ENCODE measurements around the gene ZNF576.
A peak's percentile ranks its signal among the peaks of the same experiment; 100 is the strongest.
"Not testable (repeated sequence)": the region's sequence is repeated elsewhere in the genome, so short reads cannot be mapped to it uniquely, and the experiment has no call there.

ZNF576 gene

DNA sequence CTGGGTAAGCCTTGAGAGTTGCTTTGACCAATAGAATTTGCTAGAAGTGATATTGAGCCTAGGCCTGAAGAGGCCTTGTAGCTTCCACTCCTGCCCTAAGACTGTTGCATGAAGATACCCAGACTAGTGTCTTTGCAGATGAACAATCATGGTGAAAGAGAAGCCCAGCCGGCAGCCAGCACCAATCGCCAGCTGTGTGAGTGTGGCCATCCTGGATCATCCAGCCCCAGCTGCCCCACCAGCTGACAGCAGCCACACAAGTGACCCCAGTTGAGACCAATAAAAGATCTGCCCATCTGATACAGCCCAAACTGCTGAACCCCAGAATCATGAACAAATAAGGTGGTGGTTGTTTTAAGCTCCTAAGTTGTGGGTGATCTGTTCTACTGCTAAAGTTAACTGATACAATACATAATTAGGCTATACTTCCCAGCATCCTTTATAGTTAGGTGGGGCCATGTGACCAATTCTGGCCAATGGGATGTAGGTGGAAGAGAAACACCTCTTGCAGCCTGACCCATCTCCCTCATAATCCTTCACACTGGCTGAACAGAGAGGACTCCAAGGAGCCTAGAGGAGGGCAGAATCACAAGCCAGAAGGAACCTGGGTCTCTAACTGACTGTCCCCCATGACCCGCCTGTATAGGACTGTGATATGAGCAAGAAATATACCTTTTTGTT is 32.4 kb downstream of the ZNF576 start:
- DNase-seq = no peak

DNA sequence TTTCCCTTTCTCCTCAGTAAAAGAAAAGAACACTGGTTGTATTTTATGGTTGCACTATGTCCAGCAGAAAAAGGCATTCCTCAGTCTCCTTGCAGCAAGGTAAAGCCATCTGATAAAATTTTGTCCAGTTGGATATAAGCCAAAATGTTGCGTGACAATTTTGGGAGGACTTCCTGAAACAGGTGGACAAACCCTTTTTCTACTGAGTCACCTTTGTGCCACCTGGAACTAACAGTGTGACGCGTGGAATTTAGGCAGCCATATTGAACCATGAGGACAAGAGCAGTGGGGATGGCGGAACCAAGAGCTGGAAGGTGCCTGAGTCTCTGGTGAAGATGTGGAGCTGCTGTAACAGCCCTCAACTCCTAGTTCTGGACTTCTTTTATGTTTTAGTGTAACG is 35.1 kb downstream of the ZNF576 start:
- no peak for DNase-seq

DNA sequence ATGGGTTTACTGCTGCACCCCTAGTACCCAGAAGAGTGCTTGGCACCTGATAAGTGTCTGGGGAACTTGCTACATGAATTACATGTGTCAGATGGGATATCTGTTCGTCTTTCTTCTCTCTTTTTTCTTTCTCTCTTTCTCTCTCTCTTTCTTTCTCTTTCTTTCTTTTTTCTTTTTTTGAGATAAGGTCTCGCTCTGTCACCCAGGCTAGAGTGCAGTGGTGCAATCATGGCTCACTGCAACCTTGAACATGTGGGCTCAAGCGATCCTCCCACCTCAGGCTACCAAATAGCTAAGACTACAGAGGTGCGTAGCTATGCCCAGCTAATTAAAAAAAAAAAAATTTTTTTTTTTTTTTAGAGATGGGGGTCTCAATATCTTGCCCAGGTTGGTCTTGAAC is 37.1 kb downstream of the ZNF576 start:
- no peak for DNase-seq

DNA sequence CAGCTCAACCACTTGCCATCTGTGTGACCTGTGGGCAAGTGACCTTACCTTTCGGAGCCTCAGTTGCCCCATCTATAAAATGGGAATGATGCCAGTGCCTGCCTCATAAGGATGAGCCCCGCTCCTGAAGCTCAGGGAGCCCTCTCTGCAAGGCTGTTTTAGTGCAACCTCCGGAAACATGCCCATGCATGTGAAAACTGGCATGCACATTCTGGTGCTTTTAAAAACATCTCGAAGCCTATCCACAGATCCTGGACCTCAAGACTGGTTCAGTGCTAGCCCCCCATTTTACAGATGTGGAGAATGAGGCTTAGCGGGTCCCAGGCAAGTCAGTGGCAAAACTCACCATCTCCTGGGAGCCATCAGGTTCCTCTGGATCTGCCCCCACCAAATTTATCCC is 37.7 kb downstream of the ZNF576 start:
- no peak for DNase-seq

DNA sequence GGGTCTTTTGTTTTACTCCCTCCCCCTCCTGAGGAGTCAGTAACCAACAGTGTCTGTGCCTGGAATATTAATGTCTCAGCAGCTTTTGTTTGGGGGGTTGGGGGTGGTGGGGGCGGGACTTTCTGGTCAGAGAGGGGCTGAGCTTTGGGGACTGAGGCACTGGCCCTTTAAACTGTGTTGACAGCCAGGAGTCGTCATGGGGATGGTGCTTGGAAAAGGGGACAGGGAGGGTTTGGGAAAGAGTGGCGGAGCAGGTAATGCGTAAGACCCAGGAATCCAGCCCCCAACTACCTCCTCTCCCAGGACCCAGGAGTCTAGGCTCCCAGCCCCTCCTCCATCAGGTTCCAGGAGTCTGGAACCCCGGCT is 38.1 kb downstream of the ZNF576 start:
- no peak for DNase-seq

DNA sequence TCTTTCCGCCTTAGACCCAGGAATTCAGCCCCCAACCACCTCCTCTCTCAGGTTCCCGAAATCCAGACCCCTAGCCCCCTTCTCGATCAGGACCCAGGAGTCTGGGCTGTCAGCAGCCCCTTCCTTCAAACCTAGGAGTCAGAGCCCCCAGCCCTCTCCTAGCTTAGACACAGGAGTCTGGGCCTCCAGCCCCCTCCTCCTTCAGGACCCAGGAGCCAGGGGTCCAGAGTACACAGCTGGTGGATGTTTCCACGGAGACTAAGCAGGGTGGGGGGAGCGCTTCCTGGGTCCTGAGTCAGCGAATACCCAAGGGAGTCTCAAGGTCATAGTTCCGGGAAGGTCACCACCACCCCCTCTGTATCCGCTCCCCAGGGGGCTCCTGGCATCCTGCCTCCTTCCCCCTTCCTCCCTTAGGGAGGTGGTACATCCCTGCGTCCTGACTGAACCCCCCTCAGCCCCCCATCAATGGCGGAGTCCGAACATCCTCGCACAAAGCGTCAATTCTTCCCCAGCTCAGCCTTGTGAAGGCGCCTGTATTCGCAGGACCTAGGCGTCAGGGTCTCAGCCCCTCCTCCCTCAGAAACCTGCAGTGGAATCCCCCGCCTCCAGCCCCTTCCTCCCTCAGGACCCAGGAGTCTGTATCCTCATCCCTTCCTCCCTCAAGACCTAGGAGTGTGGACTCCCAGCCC is 38.6 kb downstream of the ZNF576 start:
- DNase-seq = no peak

DNA sequence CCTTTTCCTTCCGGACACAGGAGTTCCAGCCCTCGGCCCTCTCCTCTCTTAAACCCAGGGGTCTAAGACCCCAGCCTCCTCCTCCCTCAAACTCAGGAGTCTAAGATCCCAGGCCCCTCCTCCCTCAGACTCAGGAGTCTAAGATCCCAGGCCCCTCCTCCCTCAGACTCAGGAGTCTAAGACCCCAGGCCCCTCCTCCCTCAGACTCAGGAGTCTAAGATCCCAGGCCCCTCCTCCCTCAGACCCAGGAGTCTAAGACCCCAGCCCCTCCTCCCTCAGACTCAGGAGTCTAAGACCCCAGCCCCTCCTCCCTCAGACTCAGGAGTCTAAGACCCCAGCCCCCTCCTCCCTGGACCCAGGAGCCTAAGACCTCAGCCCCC is 39.2 kb downstream of the ZNF576 start:
- not testable (repeated sequence) for DNase-seq

DNA sequence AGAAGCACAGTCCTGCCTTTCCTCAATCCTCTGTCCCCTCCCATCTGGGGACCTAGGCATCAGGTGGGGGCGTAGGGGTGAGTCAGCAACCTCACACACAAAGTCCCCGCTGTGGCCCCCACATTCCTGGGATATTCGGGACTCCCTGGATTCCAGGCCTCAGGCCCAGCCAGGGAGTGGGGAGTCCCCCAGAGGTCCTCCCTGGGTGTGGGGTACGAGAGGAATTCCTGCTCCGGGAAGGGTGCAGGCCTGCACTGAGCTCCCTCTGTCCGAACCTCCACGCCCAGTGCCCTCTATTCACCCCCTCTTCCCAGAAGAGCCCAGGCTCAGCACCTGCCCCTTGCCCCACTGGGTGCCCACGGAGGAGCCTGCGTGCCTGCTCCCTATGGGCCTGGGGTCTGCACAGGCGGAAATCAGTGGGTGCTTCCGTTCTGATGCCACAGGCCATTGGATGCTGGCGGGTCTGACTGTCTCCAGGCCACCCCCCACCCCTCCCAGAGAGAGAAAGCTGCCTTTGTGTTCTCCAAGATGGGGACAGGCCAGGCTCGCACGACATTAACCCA is 39.8 kb downstream of the ZNF576 start:
- no peak for DNase-seq

DNA sequence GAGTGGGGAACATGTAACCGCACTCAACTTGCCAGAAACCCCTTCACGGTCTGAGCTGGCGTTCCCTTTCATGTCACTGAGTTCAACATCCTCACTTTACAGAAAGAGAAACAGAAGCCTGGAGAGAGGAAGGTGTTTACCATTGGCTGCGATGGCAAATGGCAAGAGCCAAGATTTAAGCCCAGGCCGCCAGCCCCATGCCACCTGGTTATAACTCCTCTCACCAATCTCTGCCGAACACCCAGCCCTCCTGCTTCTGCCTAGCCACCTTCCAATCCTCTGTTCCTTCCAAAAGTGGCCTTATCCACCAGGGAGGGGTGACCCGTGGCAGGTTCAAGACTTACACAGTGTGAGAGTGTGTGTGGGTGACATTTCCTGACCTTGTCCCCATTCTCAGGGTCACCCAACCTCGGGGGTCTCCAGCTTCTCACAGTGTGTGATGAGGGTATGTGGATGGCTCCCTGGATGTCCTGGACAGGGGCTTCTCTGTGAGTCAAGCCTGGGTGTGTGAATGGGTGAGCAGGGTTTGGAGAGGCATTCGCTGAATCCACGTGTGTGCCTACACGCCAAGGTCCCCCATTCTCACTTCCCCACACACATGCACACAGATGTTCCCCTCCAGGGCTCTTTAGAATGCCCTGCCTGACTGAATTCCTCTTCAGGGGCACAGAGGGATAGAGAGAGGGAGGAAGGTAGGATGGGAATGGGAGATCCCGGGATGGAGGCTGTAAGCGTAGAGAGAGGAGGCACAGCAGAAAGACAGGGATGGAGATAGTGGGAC is 42.0 kb downstream of the ZNF576 start:
- DNase-seq = no peak

DNA sequence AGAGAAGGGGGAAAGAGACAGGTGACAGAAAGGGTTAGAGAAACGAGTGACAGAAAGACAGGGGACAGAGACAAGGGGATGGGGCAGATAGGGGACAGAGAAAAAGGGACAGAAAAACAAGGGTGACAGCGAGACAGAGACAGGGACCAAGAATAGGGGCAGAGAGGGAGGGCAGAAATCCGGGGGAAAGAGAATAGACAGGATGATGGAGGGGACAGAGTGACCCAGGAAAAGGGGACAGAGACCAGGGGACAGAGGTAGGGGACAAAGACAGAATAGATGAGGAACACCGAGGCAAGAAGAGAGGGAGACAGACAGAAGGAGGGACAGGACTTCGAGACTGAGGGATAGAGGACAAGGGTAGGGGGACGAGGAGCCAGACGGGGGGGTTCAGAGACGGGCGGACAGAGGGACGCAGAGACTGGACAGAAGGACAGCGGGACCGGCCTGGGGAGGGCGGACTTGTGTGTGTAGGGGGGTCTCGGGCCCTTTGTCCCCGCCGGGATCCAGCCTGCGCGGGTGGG is 42.7 kb downstream of the ZNF576 start:
- DNase-seq = no peak

DNA sequence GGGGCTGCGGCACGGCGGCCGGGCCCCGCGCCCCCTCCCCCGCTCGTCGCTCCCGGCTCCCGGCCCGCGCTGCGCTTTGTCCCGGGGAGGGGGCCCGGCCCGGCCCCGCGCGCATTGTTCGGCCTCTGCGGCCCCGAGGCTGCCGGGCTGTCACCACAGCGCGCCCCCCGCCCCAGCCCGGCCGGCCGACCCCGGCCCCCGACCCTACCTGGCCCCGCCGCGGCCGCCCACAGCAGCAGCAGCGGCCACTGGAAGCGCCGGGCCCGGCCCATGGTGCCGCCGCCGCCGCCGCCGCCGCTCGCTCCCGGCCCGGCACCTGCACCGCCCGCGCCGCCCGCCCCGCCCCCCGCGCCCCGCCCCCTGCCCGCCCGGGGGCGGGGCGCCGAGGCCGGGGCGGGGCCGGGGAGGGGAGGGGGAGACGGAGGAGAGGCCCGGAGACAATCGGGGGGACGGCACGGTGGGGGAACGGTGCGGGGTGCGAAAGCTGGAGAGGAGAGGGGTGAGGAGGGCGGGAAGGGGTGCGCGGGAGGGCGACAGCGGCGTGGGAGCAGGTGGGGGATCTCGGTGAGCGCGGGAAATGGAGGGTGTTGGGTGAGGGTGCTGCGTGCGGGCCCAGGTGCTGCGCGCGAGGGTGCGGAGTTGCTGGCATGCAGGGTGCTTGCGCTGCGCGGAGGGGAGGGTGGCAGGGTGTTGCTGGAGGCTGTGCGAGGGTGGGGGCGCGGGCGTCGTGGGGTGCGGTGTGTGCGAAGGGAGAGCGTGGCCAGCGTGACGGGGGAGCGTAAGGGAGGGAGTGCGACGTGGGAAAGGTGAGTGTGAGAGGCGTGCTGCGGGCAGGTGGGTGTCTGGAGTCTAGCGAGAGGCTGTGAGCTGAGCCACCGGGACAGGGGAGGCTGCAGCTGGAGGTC is 43.4 kb downstream of the ZNF576 start, which contains the start of gene CADM4:
Gene CADM4, minus strand, starts transcription at position 332 of the 905 bp plus-strand sequence. Its CDS starts 60 bp downstream, at position 272.
- DNase-seq = peak; percentile 66

DNA sequence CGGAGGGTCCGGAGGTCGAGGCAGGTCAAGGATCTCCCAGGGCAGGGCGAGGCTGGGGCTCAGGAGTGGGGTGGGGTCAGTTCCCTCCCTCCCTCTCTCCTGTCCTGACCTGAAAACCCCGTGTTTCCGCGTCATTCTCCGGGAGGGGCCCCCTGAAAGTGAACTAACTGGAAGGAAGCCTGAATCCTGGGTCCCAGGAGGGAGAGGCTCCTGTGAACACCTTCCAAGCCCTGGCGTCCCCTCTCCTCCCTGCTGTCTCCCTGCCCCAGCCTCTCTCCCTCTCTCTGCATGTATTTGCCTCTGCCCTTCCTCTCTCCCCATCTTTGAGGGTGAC is 44.0 kb downstream of the ZNF576 start:
- no peak for DNase-seq

DNA sequence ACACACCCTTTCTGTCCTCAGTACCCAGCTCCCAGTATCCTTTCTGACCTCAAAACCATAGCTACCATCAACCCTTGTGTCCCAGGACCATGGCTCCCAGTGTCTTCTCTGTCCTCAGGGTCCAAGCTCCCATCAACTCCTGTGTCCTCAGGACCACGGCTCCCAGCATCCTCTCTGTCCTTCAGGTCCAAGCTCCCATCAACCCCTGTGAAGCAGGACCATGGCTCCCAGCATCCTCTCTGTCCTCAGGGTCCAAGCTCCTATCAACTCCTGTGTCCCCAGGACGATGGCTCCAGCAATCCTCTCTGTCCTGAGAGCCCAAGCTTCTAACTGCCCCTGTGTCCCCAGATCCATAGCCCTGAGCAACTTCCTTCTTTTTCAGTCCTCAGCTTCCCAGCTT is 44.9 kb downstream of the ZNF576 start:
- no peak for DNase-seq

DNA sequence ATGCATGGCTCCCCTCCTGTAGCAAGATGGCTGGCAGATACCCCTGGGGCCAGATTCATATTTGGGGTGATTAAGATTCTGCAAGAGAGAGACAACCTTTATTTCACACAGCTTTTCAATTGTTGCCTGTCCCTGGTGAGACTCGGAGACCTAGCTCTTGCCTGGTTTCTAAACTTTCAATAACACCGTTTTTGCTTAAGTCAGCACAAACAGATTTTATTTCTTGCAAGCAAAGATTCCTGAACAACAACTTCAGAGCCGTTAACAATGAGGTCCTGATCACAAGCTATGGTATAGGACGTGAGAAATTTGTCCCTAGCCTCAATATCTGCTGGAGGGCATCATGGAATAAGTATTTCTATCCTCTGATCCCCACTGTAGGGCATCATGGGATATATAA is 46.1 kb downstream of the ZNF576 start:
- no peak for DNase-seq

DNA sequence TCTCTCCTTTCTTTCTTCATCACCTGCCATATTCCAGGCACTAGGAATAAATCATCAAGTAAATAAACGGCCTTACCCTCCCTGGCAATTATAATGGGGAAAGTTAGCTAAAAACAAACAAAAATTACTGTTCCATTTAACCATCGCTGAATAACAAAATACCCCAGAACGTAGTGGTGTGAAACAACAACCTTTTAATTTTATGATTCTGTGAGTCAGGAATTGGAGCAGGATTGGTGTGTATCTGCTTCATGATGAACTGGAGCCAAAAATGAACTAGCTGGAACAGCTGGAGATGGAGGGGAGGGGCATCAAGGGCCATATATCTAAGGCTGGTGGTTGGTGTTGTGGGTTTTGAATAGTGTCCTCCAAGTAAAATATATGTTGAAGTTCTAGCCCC is 46.9 kb downstream of the ZNF576 start:
- no peak for DNase-seq

DNA sequence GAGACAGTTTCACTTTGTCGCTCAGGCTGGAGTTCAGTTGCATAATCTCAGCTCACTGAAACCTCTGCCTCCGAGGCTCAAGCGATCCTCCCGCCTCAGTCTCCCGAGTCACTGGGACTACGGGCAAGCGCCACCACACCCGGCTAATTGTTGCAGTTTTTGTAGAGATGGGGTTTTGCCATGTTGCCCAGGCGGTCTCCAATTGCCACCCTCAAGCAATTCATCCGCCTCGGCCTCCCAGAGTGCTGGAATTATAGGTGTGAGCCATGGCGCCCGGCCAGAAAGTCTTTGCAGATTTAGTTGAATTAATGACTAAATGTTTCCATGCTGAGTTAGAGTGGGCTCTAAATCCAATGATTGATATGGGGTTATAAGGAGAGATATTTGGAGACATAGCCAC is 47.8 kb downstream of the ZNF576 start:
- DNase-seq = no peak

DNA sequence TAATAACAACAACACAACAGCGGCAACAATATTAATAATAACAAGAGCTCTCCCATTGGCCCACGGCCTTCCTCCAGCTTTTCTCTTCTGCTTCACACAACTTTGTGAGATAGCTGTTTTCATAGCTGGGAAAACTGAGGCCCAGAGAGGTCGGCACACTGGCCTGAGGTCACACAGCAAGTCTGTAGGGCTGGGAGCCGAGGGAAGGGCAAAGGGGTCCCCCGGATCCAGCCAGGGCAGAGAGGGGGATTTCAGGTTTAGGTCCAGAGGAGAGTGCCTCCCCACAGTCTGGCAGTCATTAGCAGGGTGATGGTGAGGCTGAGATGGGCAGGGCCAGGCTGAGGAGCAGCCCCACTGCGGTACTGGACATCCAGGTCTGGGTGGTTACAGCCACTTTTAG is 52.2 kb downstream of the ZNF576 start:
- DNase-seq = no peak

DNA sequence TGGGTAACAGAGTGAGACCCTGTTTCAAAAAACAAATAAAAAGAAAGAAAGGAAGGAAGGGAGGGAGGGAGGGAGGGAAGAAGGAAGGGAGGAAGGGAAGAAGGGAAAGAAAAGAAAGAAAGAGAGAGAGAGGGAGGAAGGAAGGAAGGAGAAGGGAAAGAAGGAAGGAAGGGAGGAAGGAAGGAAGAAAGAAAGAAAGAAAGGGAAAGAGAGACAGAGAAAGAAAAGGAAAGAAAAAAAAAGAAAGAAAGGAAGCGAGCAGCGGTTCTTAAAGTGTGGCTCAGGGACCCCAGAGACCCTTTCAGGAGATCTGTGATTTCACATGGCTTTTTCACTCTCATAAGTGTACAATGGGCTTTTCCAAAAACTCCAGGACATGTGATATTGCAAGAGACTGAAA is 53.1 kb downstream of the ZNF576 start:
- no peak for DNase-seq

DNA sequence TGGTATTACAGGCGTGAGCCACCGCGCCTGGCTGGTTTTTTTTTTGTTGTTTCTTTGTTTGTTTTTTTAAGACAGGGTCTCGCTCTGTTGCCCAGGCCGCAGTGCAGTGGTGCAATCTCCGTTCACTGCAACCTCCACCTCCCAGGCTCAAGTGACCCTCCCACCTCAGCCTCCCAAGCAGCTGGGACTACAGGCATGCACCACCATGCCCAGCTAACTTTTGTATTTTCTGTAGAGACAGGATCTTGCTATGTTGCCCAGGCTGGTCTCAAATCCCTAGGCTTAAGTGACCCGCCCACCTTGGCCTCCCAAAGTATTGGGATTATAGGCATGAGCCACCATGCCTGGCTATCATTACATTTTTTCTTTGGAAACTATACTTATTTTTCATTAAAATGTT is 53.9 kb downstream of the ZNF576 start:
- DNase-seq = not testable (repeated sequence)

Measured in CD4-positive, alpha-beta T cell treated with Interleukin-6 for 4 hours (primary cell).